Measurements from ENCODE around the gene DOCK4.

DOCK4 gene

DNA sequence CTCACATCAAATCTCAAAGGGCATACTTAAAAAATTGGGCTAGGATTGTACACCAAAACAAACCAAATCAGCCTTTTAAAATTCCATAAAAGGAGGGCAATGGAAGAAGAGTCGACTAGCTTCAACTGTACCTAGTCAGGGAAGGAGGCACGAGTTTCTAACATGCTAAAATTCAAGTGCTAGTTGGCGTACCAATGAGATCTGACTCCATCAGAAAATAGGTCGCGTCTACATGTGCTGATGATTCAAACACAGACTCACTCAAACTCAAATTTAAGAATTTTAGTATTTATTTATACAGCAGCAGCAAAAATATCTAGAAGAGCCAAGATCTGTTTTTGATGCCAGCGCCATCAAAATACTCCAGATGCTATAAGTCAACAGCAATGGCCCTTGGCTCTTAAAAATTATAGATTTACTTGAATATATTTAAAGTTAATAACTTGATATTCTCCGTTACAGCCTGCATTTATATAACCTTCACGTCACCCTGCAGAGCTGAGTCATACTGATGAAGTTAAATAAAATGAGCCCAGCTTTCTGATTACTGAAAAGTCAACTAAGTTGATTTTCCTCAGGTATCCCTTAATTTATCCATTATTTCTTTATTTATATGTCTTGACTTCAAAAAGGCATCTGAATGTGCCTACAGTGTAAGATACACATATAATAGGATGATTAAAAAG is 341.8 kb downstream of the DOCK4 start:
- no peaks in the 10 kb centered on the region for H3K9me3 ChIP-seq (ENCODE audit: control insufficient read depth, insufficient read depth, low read length)
- no peak overlapping the region for H3K4me3 ChIP-seq (ENCODE audit: low read depth, low read length)
- no peak overlapping the region for H3K9ac ChIP-seq (ENCODE audit: low read depth, low read length)

GRCh38 chr7:111863269-111863668 is 342.9 kb downstream of the DOCK4 start:
- Histone ChIP-seq H3K9me3 (ENCODE audit: control insufficient read depth, insufficient read depth, low read length) (no peaks in the 10 kb centered on the region), H3K27me3 (ENCODE audit: control insufficient read depth, insufficient read depth, low read length) (no peaks in the 10 kb centered on the region), H3K4me1 (ENCODE audit: control insufficient read depth, insufficient read depth, low read length) (no peaks in the 10 kb centered on the region), H3K4me3 (ENCODE audit: low read depth, low read length) (no peak overlapping the region), H3K9ac (ENCODE audit: low read depth, low read length) (no peak overlapping the region), H3K36me3 (ENCODE audit: control insufficient read depth, insufficient read depth, low read length) (no peaks in the 10 kb centered on the region)

More for the DNA sequence above, 341.8 kb downstream of the DOCK4 start:
- Histone ChIP-seq H3K36me3 (ENCODE audit: control insufficient read depth, insufficient read depth, low read length) (no peaks in the 10 kb centered on the region), H3K27me3 (ENCODE audit: control insufficient read depth, insufficient read depth, low read length) (no peaks in the 10 kb centered on the region), H3K4me1 (ENCODE audit: control insufficient read depth, insufficient read depth, low read length) (no peaks in the 10 kb centered on the region)

DNA sequence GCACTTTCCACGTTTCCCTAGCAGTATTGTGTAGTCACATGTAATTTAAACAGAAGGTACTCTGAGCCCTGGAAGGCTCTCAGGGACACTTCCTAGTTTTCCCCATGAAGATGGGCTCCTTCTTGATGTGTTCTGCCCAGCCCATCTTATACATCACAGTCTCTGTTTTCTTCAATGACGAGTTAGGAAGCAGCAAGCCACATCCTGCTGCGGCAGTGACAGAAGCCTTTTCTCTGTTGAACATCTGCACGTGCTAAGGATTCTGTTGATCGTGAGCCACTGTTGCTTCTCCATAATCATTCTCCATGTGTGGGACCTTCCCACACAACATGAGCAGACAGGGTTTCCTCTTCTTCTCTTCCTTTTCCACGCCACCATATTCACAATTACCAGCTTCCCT is 346.0 kb downstream of the DOCK4 start:
- no peaks in the 10 kb centered on the region for H3K9me3 ChIP-seq (ENCODE audit: control insufficient read depth, insufficient read depth, low read length)
- no peaks in the 10 kb centered on the region for H3K27me3 ChIP-seq (ENCODE audit: control insufficient read depth, insufficient read depth, low read length)
- no peaks in the 10 kb centered on the region for H3K36me3 ChIP-seq (ENCODE audit: control insufficient read depth, insufficient read depth, low read length)
- no peak overlapping the region for H3K4me3 ChIP-seq (ENCODE audit: low read depth, low read length)
- no peaks in the 10 kb centered on the region for H3K4me1 ChIP-seq (ENCODE audit: control insufficient read depth, insufficient read depth, low read length)
- H3K9ac ChIP-seq (ENCODE audit: low read depth, low read length) = no peak overlapping the region

GRCh38 chr7:111858331-111858730 is 347.9 kb downstream of the DOCK4 start:
- Histone ChIP-seq H3K4me3 (ENCODE audit: low read depth, low read length) (no peak overlapping the region), H3K9ac (ENCODE audit: low read depth, low read length) (no peak overlapping the region), H3K4me1 (ENCODE audit: control insufficient read depth, insufficient read depth, low read length) (peaks cover under 1% of the 10 kb centered on the region), H3K36me3 (ENCODE audit: control insufficient read depth, insufficient read depth, low read length) (no peaks in the 10 kb centered on the region), H3K27me3 (ENCODE audit: control insufficient read depth, insufficient read depth, low read length) (no peaks in the 10 kb centered on the region), H3K9me3 (ENCODE audit: control insufficient read depth, insufficient read depth, low read length) (no peaks in the 10 kb centered on the region)

GRCh38 chr7:111855842-111856227 is 350.4 kb downstream of the DOCK4 start:
- H3K4me1 ChIP-seq (ENCODE audit: control insufficient read depth, insufficient read depth, low read length) = peaks cover 14% of the 10 kb centered on the region
- no peaks in the 10 kb centered on the region for H3K27me3 ChIP-seq (ENCODE audit: control insufficient read depth, insufficient read depth, low read length)
- no peak overlapping the region for H3K9ac ChIP-seq (ENCODE audit: low read depth, low read length)
- H3K36me3 ChIP-seq (ENCODE audit: control insufficient read depth, insufficient read depth, low read length) = no peaks in the 10 kb centered on the region
- no peaks in the 10 kb centered on the region for H3K9me3 ChIP-seq (ENCODE audit: control insufficient read depth, insufficient read depth, low read length)
- H3K4me3 ChIP-seq (ENCODE audit: low read depth, low read length) = no peak overlapping the region

DNA sequence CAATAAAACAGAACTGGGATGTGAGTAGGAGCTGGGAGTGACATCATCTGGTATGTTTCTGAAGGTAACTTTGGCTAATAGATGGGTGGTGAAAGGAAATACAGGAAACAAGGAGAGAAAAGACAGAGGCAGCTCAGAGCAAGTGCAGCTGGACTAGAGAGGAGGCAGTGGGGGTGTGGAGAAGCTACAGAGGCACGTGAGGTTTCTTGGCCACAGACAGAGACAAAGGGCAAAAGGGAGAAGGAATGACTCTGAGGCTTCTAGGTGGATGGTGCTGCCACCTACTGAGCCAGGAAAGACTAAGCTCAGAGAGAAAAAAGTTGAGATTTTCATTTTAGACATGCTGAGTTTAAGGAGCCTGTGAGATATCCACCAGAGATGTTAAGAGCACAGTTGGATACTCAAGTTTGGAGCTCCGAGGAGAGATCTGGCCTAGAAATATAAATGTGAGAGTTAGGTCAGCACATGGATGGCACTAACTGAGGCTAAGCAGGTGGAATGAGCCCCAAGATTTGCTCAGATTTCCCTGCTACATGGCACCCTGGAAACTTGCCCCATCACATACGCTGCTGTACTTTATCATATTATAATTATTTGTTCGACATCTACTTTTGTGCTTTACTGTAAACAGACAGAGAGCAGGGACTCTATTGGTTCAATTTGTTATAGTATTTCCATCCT is 350.9 kb downstream of the DOCK4 start:
- Histone ChIP-seq H3K4me1 (ENCODE audit: control insufficient read depth, insufficient read depth, low read length) (peaks cover 14% of the 10 kb centered on the region), H3K9ac (ENCODE audit: low read depth, low read length) (no peak overlapping the region), H3K9me3 (ENCODE audit: control insufficient read depth, insufficient read depth, low read length) (no peaks in the 10 kb centered on the region), H3K4me3 (ENCODE audit: low read depth, low read length) (no peak overlapping the region), H3K36me3 (ENCODE audit: control insufficient read depth, insufficient read depth, low read length) (no peaks in the 10 kb centered on the region), H3K27me3 (ENCODE audit: control insufficient read depth, insufficient read depth, low read length) (no peaks in the 10 kb centered on the region)

DNA sequence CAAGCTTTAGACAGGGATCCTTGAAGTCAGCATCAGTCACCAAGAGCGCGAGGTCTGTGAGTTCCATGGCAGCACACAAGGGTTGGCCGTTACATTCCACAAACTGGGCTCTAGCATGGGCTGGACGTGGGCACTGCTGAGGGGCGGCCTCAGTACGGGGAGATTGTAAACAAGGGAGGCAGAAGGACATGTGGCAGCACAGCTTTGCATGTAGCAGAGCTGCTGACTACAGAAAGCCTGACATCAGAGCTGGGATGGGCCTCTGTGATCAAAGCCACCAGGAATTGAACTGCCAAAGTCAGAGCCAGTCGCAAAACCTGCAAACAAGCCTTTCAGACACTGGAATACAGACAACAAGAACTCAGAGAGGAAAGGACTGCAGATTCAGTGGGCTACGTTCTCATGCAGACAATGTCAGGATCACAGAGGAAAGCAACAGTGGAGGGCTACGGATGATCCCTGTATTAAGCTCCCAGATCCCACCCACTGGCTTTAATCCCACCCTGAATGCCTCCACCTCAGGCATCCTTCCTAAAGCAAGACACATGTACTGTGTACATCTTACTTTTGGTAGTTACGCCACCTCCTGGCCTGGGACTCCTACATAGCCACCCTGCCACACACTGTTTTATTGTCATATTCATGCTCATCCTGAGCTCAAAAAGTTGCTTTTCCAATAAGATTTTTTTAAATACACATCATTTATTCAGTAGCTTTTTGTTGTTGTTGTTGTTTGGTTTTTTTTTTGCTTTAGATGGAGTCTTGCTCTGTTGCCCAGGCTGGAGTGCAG is 352.8 kb downstream of the DOCK4 start:
- H3K4me1 ChIP-seq (ENCODE audit: control insufficient read depth, insufficient read depth, low read length) = peaks cover 14% of the 10 kb centered on the region
- H3K9me3 ChIP-seq (ENCODE audit: control insufficient read depth, insufficient read depth, low read length) = no peaks in the 10 kb centered on the region
- no peaks in the 10 kb centered on the region for H3K36me3 ChIP-seq (ENCODE audit: control insufficient read depth, insufficient read depth, low read length)
- no peak overlapping the region for H3K9ac ChIP-seq (ENCODE audit: low read depth, low read length)
- no peak overlapping the region for H3K4me3 ChIP-seq (ENCODE audit: low read depth, low read length)
- no peaks in the 10 kb centered on the region for H3K27me3 ChIP-seq (ENCODE audit: control insufficient read depth, insufficient read depth, low read length)

- no peak overlapping the region for H3K9ac ChIP-seq (ENCODE audit: low read depth, low read length)
- H3K36me3 ChIP-seq (ENCODE audit: control insufficient read depth, insufficient read depth, low read length) = no peaks in the 10 kb centered on the region
- no peaks in the 10 kb centered on the region for H3K9me3 ChIP-seq (ENCODE audit: control insufficient read depth, insufficient read depth, low read length)
- no peak overlapping the region for H3K4me3 ChIP-seq (ENCODE audit: low read depth, low read length)
- H3K4me1 ChIP-seq (ENCODE audit: control insufficient read depth, insufficient read depth, low read length) = peaks cover 14% of the 10 kb centered on the region
- H3K27me3 ChIP-seq (ENCODE audit: control insufficient read depth, insufficient read depth, low read length) = no peaks in the 10 kb centered on the region
Measured at GRCh38 chr7:111852081-111852480, 354.1 kb downstream of the DOCK4 start.

DNA sequence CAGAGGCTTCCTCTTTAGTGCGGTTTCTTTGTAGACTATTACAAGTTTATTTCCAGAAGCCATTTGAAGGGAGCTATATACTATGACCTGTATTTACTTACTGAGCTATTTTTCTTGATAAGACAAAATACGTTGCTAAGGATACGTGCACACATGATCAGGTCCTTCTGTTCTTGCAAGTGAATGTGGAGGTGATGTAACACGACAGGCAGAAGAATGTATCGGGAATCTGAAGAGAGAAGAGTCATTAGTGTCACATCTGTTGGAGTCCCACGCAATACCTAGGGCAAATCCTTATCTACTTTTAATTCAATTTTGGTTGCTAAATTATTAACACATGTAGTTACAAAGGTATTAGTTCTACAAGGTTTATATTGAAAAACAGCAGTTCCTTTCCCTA is 359.3 kb downstream of the DOCK4 start:
- H3K36me3 ChIP-seq (ENCODE audit: control insufficient read depth, insufficient read depth, low read length) = peaks cover 3% of the 10 kb centered on the region
- H3K9me3 ChIP-seq (ENCODE audit: control insufficient read depth, insufficient read depth, low read length) = no peaks in the 10 kb centered on the region
- no peak overlapping the region for H3K4me3 ChIP-seq (ENCODE audit: low read depth, low read length)
- H3K4me1 ChIP-seq (ENCODE audit: control insufficient read depth, insufficient read depth, low read length) = peaks cover 4% of the 10 kb centered on the region
- H3K9ac ChIP-seq (ENCODE audit: low read depth, low read length) = no peak overlapping the region
- H3K27me3 ChIP-seq (ENCODE audit: control insufficient read depth, insufficient read depth, low read length) = no peaks in the 10 kb centered on the region

- H3K4me3 ChIP-seq (ENCODE audit: low read depth, low read length) = no peak overlapping the region
- H3K4me1 ChIP-seq (ENCODE audit: control insufficient read depth, insufficient read depth, low read length) = no peaks in the 10 kb centered on the region
- no peaks in the 10 kb centered on the region for H3K27me3 ChIP-seq (ENCODE audit: control insufficient read depth, insufficient read depth, low read length)
- no peak overlapping the region for H3K9ac ChIP-seq (ENCODE audit: low read depth, low read length)
- H3K9me3 ChIP-seq (ENCODE audit: control insufficient read depth, insufficient read depth, low read length) = no peaks in the 10 kb centered on the region
- H3K36me3 ChIP-seq (ENCODE audit: control insufficient read depth, insufficient read depth, low read length) = peaks cover 3% of the 10 kb centered on the region
Measured at GRCh38 chr7:111845853-111846252, 360.3 kb downstream of the DOCK4 start.

DNA sequence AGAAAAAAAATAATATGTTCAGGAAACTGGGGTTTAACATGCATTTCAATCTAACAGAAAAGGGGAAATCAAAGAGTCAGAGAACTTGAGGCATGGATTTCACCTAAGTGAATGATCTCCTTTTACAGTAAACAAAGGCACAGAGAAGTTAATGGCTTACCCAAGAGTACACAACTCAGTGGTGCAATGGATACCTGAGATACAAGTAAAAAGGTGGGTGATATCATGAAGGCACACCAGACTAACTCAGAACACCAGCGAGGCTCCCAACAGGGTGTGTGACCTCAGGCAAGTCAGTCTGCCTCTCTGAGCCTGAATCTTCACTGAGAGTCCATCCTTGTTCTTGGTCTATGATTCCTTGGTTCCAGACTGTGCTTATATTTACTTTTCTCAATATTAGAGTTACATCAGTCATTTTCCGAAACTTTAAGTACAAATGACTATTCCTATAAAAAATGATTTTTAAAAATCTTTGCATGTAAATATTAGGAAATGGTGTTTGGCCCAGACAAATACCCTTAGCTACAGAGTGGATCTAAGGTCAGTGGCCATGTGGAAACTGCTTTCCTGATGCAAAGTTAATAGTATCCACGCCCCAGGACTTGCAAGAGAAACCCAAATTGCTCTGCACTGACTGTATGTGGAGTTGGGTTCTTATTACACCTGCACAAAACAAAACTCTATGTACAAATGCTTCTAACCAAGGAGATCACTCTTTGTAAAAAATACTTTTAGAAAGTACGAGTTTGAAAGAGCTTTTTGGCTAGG is 361.1 kb downstream of the DOCK4 start:
- Histone ChIP-seq H3K4me3 (ENCODE audit: low read depth, low read length) (no peak overlapping the region), H3K27me3 (ENCODE audit: control insufficient read depth, insufficient read depth, low read length) (no peaks in the 10 kb centered on the region), H3K9ac (ENCODE audit: low read depth, low read length) (no peak overlapping the region), H3K36me3 (ENCODE audit: control insufficient read depth, insufficient read depth, low read length) (peaks cover 3% of the 10 kb centered on the region), H3K4me1 (ENCODE audit: control insufficient read depth, insufficient read depth, low read length) (no peaks in the 10 kb centered on the region), H3K9me3 (ENCODE audit: control insufficient read depth, insufficient read depth, low read length) (no peaks in the 10 kb centered on the region)
